ENCODE results near the gene COPS3.
A peak's percentile ranks its signal among the peaks of the same experiment; 100 is the strongest.
"Not testable (repeated sequence)": the region's sequence is repeated elsewhere in the genome, so short reads cannot be mapped to it uniquely, and the experiment has no call there.

COPS3 gene

GRCh38 chr17:17301659-17302058 lies 20.6 kb upstream of the COPS3 start:
- DNase-seq: not testable (repeated sequence)

GRCh38 chr17:17300624-17301568 lies 19.9 kb upstream of the COPS3 start:
- DNase-seq: peak; percentile 65

- no peak for DNase-seq
These were observed 17.1 kb upstream of the COPS3 start for GRCh38 chr17:17298108-17298507.

- no peak for DNase-seq
These were observed 16.2 kb upstream of the COPS3 start for GRCh38 chr17:17297217-17297616.

GRCh38 chr17:17295141-17295540 lies 14.1 kb upstream of the COPS3 start:
- no peak for DNase-seq

GRCh38 chr17:17289701-17290100 lies 8.7 kb upstream of the COPS3 start:
- no peak for DNase-seq

GRCh38 chr17:17289086-17289485 lies 8.0 kb upstream of the COPS3 start:
- no peak for DNase-seq

- no peak for DNase-seq
These were observed 4.9 kb upstream of the COPS3 start for GRCh38 chr17:17285951-17286350.

- DNase-seq: peak; percentile 6
These were observed 1.7 kb downstream of the COPS3 start for GRCh38 chr17:17279316-17279715.

- DNase-seq: not testable (repeated sequence)
These were observed 3.6 kb downstream of the COPS3 start for GRCh38 chr17:17277431-17277830.

- DNase-seq: peak; percentile 72
These were observed 5.1 kb downstream of the COPS3 start for GRCh38 chr17:17275971-17276370.

- DNase-seq: no peak
These were observed 10.9 kb downstream of the COPS3 start for GRCh38 chr17:17269926-17270773.

GRCh38 chr17:17264430-17264829 lies 16.6 kb downstream of the COPS3 start:
- DNase-seq: no peak

GRCh38 chr17:17258998-17259397 lies 22.0 kb downstream of the COPS3 start:
- no peak for DNase-seq

- no peak for DNase-seq
These were observed 23.0 kb downstream of the COPS3 start for GRCh38 chr17:17258011-17258410.

- no peak for DNase-seq
These were observed 24.7 kb downstream of the COPS3 start for GRCh38 chr17:17256316-17256715.

- not testable (repeated sequence) for DNase-seq
These were observed 25.4 kb downstream of the COPS3 start for GRCh38 chr17:17255689-17256088.

GRCh38 chr17:17254036-17254435 lies 27.0 kb downstream of the COPS3 start:
- peak; percentile 94 for DNase-seq

GRCh38 chr17:17253406-17253805 lies 27.6 kb downstream of the COPS3 start:
- DNase-seq: peak; percentile 9

GRCh38 chr17:17252149-17252661 lies 28.8 kb downstream of the COPS3 start:
- DNase-seq: no peak

- no peak for DNase-seq
These were observed 34.2 kb downstream of the COPS3 start for GRCh38 chr17:17246879-17247278.

- DNase-seq: no peak
These were observed 37.9 kb downstream of the COPS3 start for GRCh38 chr17:17243163-17243562.

GRCh38 chr17:17242246-17242645 lies 38.8 kb downstream of the COPS3 start:
- no peak for DNase-seq

- no peak for DNase-seq
These were observed 39.4 kb downstream of the COPS3 start for GRCh38 chr17:17241656-17242055.
